ENCODE measurements around the gene CCDC7. TPM values are rescaled to one million over a fixed set of nuclear protein-coding genes. Genes with fewer than 3 reads are reported as not detected.

The CCDC7 gene
- total RNA-seq, 1 donor from 2014 or later = 6.7 TPM

- H3K9me3 Mint-ChIP-seq (ENCODE audit: unreplicated experiment) = no peaks in the 10 kb centered on the region
- H3K4me1 Mint-ChIP-seq (ENCODE audit: low read depth, unreplicated experiment) = no peaks in the 10 kb centered on the region
- TF ChIP-seq CTCF (IDR thresholded peaks at IDR 0.05; ENCODE audit: partially characterized antibody, unreplicated experiment) = no peak
- H3K27me3 Mint-ChIP-seq (ENCODE audit: unreplicated experiment) = peaks cover 3% of the 10 kb centered on the region
- no peak overlapping the region for H3K4me3 Mint-ChIP-seq (ENCODE audit: unreplicated experiment)
- peaks cover 8% of the 10 kb centered on the region for H3K36me3 Mint-ChIP-seq (ENCODE audit: unreplicated experiment)
- no peak overlapping the region for H3K27ac Mint-ChIP-seq (ENCODE audit: unreplicated experiment)
- no peak for DNase-seq
These were observed 341.0 kb downstream of the CCDC7 start for GRCh38 chr10:32786968-32787367.

- H3K9me3 Mint-ChIP-seq (ENCODE audit: unreplicated experiment) = no peaks in the 10 kb centered on the region
- no peaks in the 10 kb centered on the region for H3K4me1 Mint-ChIP-seq (ENCODE audit: low read depth, unreplicated experiment)
- no peak for TF ChIP-seq CTCF (IDR thresholded peaks at IDR 0.05; ENCODE audit: partially characterized antibody, unreplicated experiment)
- H3K4me3 Mint-ChIP-seq (ENCODE audit: unreplicated experiment) = no peak overlapping the region
- H3K36me3 Mint-ChIP-seq (ENCODE audit: unreplicated experiment) = peaks cover 8% of the 10 kb centered on the region
- no peak overlapping the region for H3K27ac Mint-ChIP-seq (ENCODE audit: unreplicated experiment)
- DNase-seq = no peak
- peaks cover 3% of the 10 kb centered on the region for H3K27me3 Mint-ChIP-seq (ENCODE audit: unreplicated experiment)
These were observed 341.8 kb downstream of the CCDC7 start for GRCh38 chr10:32787690-32788284.

DNA sequence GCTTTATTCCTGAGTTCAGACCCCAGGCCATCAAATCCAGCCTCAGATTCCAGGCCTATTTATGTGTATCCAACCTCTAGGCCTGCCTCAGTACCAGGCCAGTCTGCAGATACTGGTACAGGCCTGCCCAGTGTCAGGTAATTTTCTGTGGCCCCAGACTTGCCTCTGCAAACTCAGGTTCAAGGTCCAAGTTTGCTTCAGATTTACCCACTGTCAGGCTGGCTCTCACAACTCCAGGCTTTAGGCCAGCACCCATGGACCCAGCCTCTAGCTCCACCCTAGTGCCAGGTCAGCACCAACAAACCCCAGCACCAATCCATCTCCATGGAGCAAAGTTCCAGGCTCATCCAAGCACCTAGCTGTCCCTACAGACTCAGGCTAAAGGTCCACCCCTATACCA lies 342.4 kb downstream of the CCDC7 start:
- no peak overlapping the region for H3K4me3 Mint-ChIP-seq (ENCODE audit: unreplicated experiment)
- H3K4me1 Mint-ChIP-seq (ENCODE audit: low read depth, unreplicated experiment) = no peaks in the 10 kb centered on the region
- no peak for TF ChIP-seq CTCF (IDR thresholded peaks at IDR 0.05; ENCODE audit: partially characterized antibody, unreplicated experiment)
- peaks cover 8% of the 10 kb centered on the region for H3K36me3 Mint-ChIP-seq (ENCODE audit: unreplicated experiment)
- H3K9me3 Mint-ChIP-seq (ENCODE audit: unreplicated experiment) = no peaks in the 10 kb centered on the region
- no peak overlapping the region for H3K27ac Mint-ChIP-seq (ENCODE audit: unreplicated experiment)
- DNase-seq = no peak
- H3K27me3 Mint-ChIP-seq (ENCODE audit: unreplicated experiment) = peaks cover 3% of the 10 kb centered on the region

DNA sequence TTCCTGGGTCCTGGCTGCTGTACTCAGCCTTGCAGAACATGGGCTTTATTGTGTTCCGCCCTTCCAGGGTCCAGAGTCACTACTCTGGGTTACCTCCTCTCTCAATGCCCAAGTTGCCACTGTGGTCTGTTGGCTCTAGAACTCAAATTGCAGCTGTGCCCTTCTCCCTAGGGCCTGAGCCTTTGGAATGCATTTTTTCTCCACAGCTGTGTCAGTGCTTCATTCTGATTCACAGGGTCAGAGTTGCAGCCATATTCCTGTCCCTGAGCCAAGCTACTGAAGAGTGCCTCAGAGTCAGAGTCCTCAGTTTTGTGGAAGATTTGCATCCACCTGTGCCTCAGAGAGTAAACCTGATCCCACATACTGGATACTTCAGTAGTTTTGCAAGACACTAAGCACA lies 344.5 kb downstream of the CCDC7 start:
- no peak for DNase-seq
- no peaks in the 10 kb centered on the region for H3K9me3 Mint-ChIP-seq (ENCODE audit: unreplicated experiment)
- H3K4me3 Mint-ChIP-seq (ENCODE audit: unreplicated experiment) = no peak overlapping the region
- no peak overlapping the region for H3K27ac Mint-ChIP-seq (ENCODE audit: unreplicated experiment)
- H3K4me1 Mint-ChIP-seq (ENCODE audit: low read depth, unreplicated experiment) = no peaks in the 10 kb centered on the region
- peaks cover 8% of the 10 kb centered on the region for H3K36me3 Mint-ChIP-seq (ENCODE audit: unreplicated experiment)
- no peak for TF ChIP-seq CTCF (IDR thresholded peaks at IDR 0.05; ENCODE audit: partially characterized antibody, unreplicated experiment)
- H3K27me3 Mint-ChIP-seq (ENCODE audit: unreplicated experiment) = peaks cover 3% of the 10 kb centered on the region

- H3K4me3 Mint-ChIP-seq (ENCODE audit: unreplicated experiment) = no peak overlapping the region
These were observed 347.1 kb downstream of the CCDC7 start for GRCh38 chr10:32793033-32793432.

More at GRCh38 chr10:32793033-32793432, 347.1 kb downstream of the CCDC7 start:
- H3K36me3 Mint-ChIP-seq (ENCODE audit: unreplicated experiment) = peaks cover 8% of the 10 kb centered on the region
- H3K4me1 Mint-ChIP-seq (ENCODE audit: low read depth, unreplicated experiment) = no peaks in the 10 kb centered on the region
- TF ChIP-seq CTCF (IDR thresholded peaks at IDR 0.05; ENCODE audit: partially characterized antibody, unreplicated experiment) = no peak
- H3K27me3 Mint-ChIP-seq (ENCODE audit: unreplicated experiment) = peaks cover 3% of the 10 kb centered on the region
- H3K9me3 Mint-ChIP-seq (ENCODE audit: unreplicated experiment) = no peaks in the 10 kb centered on the region
- H3K27ac Mint-ChIP-seq (ENCODE audit: unreplicated experiment) = no peak overlapping the region
- DNase-seq = no peak

All from glutamatergic neuron (in vitro differentiated cells).